CD4-positive, alpha-beta T cell (primary cell): ENCODE data around the gene EPB41L1. TPM values are rescaled to one million over a fixed set of nuclear protein-coding genes. Genes with fewer than 3 reads are reported as not detected.

ENCODE experiments used
- ATAC-seq: fragments of 200-7000 bp; cut with Tn5 transposase; one replicate; pipeline ENCODE4 v1.10.0; 2022; ENCODE audit warnings: mild to moderate bottlenecking; ENCODE audit not compliant: poor library complexity
- CTCF ChIA-PET: fragments of 350-600 bp; sonication (Branson Sonifier 250); formaldehyde crosslinking; loops from one replicate; lab custom pipeline; 2021; ENCODE audit warnings: antibody characterized with exemption, inconsistent platforms; lab: Charles Lee
- POLR2A ChIA-PET: fragments of 350-600 bp; sonication (Branson Sonifier 250); formaldehyde crosslinking; loops from one replicate; lab custom pipeline; 2021; ENCODE audit warnings: antibody characterized with exemption, inconsistent platforms; lab: Charles Lee
- DNase-seq, 14 experiments: peaks; one replicate each; pipeline ENCODE4 v3.0.0-alpha.2; 2013 to 2020; ENCODE audit warnings: mixed read lengths in 2 of 14
- H3K27ac ChIP-seq, 2 donors: one replicate each; pipeline versions ENCODE4 v1.5.1 to v1.7.0; 2013; ENCODE audit warnings: low read length in 2 of 2, low read depth in 1 of 2, mild to moderate bottlenecking in 1 of 2
- H3K27me3 ChIP-seq, 2 experiments: 1 replicate in 1 of 2; 2 replicates in 1 of 2; pipeline versions ENCODE4 v1.6.1 to v1.7.0; 2013; ENCODE audit warnings: low read length in 2 of 2, control low read depth in 1 of 2, mild to moderate bottlenecking in 1 of 2, moderate library complexity in 1 of 2; ENCODE audit not compliant: insufficient read depth in 2 of 2, control insufficient read depth in 1 of 2
- H3K36me3 ChIP-seq: one replicate; pipeline ENCODE4 v1.6.1; 2013; ENCODE audit warnings: low read length, control low read depth; ENCODE audit not compliant: insufficient read depth
- H3K4me1 ChIP-seq: one replicate; pipeline ENCODE4 v1.6.1; 2013; ENCODE audit warnings: low read length, control low read depth; ENCODE audit not compliant: insufficient read depth
- H3K4me3 ChIP-seq: one replicate; pipeline ENCODE4 v1.5.1; 2013; ENCODE audit warnings: mild to moderate bottlenecking, low read length, moderate library complexity
- H3K9me3 ChIP-seq, 2 experiments: 1 replicate in 1 of 2; 2 replicates in 1 of 2; pipeline versions ENCODE4 v1.6.1 to v1.7.0; 2013; ENCODE audit warnings: low read length in 2 of 2, mild to moderate bottlenecking in 2 of 2, control low read depth in 1 of 2, moderate library complexity in 1 of 2; ENCODE audit not compliant: control insufficient read depth in 1 of 2, insufficient read depth in 1 of 2
- H3K27ac Mint-ChIP-seq: one replicate; pipeline ENCODE4 v1.8.0; 2020; ENCODE audit warnings: mixed read lengths
- H3K27me3 Mint-ChIP-seq: one replicate; pipeline ENCODE4 v1.8.0; 2021; ENCODE audit warnings: mixed read lengths
- H3K36me3 Mint-ChIP-seq: one replicate; pipeline ENCODE4 v1.8.0; 2021; ENCODE audit warnings: low read depth, mixed read lengths
- H3K4me1 Mint-ChIP-seq: one replicate; pipeline ENCODE4 v1.8.0; 2021; ENCODE audit warnings: low read depth, mixed read lengths
- H3K4me3 Mint-ChIP-seq: one replicate; pipeline ENCODE4 v1.8.0; 2020; ENCODE audit warnings: mild to moderate bottlenecking, mixed read lengths
- H3K9me3 Mint-ChIP-seq: one replicate; pipeline ENCODE4 v1.8.0; 2020; ENCODE audit warnings: mixed read lengths
- intact Hi-C, 2 experiments: fragments of 100-400 bp; cut with DNase I in 1 of 2; cut with micrococcal nuclease in 1 of 2; formaldehyde crosslinking; loops; one replicate each; pipeline versions ENCODE4 v1.15.1 to v1.9.0; 2023 to 2025; cut with DNase I, micrococcal nuclease
- total RNA-seq, 174 experiments: library from RNA in 2 of 174; stranded (reverse) in 2 of 174; gene quantifications; one replicate each; pipeline ENCODE4 v1.2.3 and lab custom pipeline; 2021 to 2026
- TF ChIP-seq, protein P1 (sequence below): fragments of 200-600 bp; IDR thresholded peaks from one replicate; pipeline ENCODE4 v1.8.0; 2022; ENCODE audit warnings: antibody characterized with exemption, mild to moderate bottlenecking

EPB41L1 gene
- total RNA-seq, 2 experiments from 2014 or later: 0.19 to 0.25 TPM

DNA sequence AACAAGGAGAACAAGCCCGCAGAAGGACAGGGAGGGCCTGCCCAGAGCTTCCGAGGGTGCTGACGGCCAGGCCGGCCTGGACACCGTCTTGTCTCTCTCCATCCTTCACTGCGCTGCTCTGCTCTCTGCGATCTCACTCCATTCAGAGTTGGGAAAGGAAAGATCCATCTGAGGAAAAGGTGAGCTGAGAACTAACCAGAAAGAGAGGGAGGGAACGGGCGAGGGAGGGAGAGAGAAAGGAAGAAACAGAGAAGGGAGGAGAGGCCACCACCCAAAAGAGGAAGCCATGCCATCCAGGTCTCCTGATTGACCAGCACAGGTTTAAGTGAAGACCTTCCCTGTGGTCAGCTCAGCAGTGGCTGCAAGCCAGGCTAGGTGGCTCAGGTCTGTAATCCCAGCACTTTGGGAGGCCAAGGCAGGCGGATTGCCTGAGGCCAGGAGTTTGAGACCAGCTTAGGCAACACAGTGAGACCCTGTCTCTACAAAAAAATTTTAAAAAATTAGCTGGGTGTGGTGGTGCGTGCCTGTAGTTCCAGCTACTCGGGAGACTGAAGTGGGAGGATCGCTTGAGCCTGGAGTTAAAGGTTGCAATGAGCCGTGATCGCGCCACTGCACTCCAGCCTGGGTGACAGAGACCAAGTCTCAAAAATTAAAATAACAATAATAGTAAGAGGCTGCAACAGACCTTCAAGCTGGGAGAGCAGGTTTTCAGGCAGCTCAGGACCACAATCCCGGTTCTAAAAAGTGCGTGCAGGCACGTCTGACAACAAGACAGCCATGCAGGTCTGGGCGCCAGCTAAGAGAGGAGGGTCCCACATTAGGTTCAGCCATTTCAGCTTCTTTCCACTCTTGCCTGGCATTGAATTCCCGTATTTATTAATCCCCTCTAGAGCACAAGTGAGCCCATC lies 117.4 kb downstream of the EPB41L1 start:
- TF ChIP-seq, protein P1, sequence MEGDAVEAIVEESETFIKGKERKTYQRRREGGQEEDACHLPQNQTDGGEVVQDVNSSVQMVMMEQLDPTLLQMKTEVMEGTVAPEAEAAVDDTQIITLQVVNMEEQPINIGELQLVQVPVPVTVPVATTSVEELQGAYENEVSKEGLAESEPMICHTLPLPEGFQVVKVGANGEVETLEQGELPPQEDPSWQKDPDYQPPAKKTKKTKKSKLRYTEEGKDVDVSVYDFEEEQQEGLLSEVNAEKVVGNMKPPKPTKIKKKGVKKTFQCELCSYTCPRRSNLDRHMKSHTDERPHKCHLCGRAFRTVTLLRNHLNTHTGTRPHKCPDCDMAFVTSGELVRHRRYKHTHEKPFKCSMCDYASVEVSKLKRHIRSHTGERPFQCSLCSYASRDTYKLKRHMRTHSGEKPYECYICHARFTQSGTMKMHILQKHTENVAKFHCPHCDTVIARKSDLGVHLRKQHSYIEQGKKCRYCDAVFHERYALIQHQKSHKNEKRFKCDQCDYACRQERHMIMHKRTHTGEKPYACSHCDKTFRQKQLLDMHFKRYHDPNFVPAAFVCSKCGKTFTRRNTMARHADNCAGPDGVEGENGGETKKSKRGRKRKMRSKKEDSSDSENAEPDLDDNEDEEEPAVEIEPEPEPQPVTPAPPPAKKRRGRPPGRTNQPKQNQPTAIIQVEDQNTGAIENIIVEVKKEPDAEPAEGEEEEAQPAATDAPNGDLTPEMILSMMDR: no peak
- H3K4me1 Mint-ChIP-seq: no peaks in the 10 kb centered on the region
- intact Hi-C loops: no loop called here
- Histone ChIP-seq H3K9me3 (no peaks in the 10 kb centered on the region), H3K4me3 (no peak overlapping the region), H3K4me1 (no peaks in the 10 kb centered on the region), H3K36me3 (no peaks in the 10 kb centered on the region), H3K27me3 (no peaks in the 10 kb centered on the region), H3K27ac (no peak overlapping the region)
- ChIA-PET POLR2A (no interaction called here), CTCF (no interaction called here)
- DNase-seq (no peak), ATAC-seq (no peak)
- H3K36me3 Mint-ChIP-seq: no peaks in the 10 kb centered on the region
- H3K9me3 Mint-ChIP-seq: no peaks in the 10 kb centered on the region
- H3K27ac Mint-ChIP-seq: no peak overlapping the region
- H3K27me3 Mint-ChIP-seq: peaks cover 3% of the 10 kb centered on the region
- H3K4me3 Mint-ChIP-seq: no peak overlapping the region

DNA sequence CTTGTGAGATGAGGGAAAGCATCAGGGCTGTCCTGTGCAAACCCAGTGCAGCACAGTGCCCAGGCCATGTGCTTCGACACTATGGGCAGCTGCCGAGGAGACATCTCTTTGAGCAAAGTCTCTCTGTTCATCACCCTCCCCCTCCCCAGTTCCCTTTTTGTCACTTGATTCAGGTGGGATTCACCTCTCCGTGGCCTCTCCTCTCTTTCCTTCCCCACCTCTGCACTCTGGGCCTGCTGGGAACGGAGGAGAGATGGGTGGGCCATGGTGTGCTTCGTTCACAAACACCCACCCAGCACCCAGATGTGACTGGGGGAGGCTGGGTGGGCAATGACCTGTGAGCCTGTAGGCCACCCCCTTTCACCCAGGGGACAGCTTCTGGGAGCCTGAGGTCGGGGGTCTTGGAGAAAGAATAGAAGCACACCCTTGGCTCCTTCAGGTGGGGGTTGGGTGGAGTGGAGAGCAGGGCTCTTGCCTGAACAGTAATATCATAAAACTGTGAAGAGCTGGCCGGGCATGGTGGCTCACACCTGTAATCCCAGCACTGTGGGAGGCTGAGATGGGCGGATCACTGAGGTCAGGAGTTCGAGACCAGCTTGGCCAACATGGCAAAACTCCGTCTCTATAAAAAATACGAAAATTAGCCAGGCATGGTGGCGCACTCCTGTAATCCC lies 118.1 kb downstream of the EPB41L1 start:
- H3K36me3 Mint-ChIP-seq: no peaks in the 10 kb centered on the region
- H3K27ac ChIP-seq: no peak overlapping the region
- POLR2A ChIA-PET: no interaction called here
- H3K4me3 ChIP-seq: no peak overlapping the region
- ATAC-seq: no peak
- no peaks in the 10 kb centered on the region for H3K4me1 ChIP-seq
- no peak for DNase-seq
- no peak overlapping the region for H3K27ac Mint-ChIP-seq
- peaks cover 6% of the 10 kb centered on the region for H3K27me3 Mint-ChIP-seq
- no peaks in the 10 kb centered on the region for H3K36me3 ChIP-seq
- CTCF ChIA-PET: no interaction called here
- no peaks in the 10 kb centered on the region for H3K4me1 Mint-ChIP-seq
- no peaks in the 10 kb centered on the region for H3K9me3 Mint-ChIP-seq
- no peak overlapping the region for H3K4me3 Mint-ChIP-seq
- intact Hi-C loops: no loop called here
- H3K27me3 ChIP-seq: no peaks in the 10 kb centered on the region
- TF ChIP-seq, protein P1: no peak
- no peaks in the 10 kb centered on the region for H3K9me3 ChIP-seq

DNA sequence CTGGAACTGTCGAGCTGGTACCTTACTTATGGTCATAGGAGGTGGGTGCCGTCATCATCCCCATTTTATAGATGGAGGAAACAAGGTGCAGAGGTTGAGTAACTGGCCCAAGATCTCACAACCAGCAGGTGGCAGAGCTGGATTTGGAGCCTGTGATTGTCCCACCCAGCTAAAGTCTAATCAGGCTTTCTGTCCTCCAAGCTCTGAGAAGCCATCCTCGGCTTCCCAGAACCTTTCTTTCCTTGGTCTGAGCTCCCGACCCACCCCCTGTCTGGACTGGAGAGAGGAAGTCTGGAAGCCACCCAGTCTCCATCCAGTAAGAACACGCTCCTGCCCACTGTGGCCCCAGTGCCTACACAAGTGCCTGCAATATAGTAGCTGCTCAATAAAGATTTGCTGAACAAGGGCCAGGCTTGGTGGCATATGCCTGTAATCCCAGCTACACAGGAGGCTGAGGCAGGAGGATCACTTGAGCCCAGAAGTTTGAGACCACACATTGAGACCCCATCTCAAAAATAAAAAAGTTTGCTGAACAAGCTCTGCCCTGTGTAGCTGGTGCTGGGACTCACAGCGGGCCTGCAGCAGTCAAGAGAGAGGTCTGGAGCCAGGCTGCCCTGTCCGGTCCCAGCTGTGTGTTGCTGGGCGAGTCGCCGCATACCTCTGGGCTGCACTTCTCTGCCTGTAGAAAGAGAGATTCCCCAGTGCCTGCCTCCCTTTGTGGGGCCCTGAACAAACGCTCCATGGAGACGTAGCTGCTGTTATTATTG lies 119.1 kb downstream of the EPB41L1 start:
- POLR2A ChIA-PET: interaction anchor here (0.6 kb wide), 1 partner anchor 1256 kb away, joined by 3 read pairs; no protein-coding TSS in a partner anchor
- no peaks in the 10 kb centered on the region for H3K36me3 Mint-ChIP-seq
- DNase-seq (peak in 3 of 14 experiments; percentile 19 to 34 (median 24)), ATAC-seq (no peak)
- CTCF ChIA-PET: no interaction called here
- no peaks in the 10 kb centered on the region for H3K4me1 ChIP-seq
- peaks cover 6% of the 10 kb centered on the region for H3K27me3 Mint-ChIP-seq
- intact Hi-C loops: no loop called here
- H3K36me3 ChIP-seq: no peaks in the 10 kb centered on the region
- H3K9me3 Mint-ChIP-seq: no peaks in the 10 kb centered on the region
- no peaks in the 10 kb centered on the region for H3K9me3 ChIP-seq
- no peak overlapping the region for H3K27ac Mint-ChIP-seq
- no peak overlapping the region for H3K4me3 ChIP-seq
- H3K27me3 ChIP-seq: peaks cover 0 to 6% of the 10 kb centered on the region in 2 experiments
- TF ChIP-seq, protein P1: no peak
- H3K4me3 Mint-ChIP-seq: no peak overlapping the region
- no peak overlapping the region for H3K27ac ChIP-seq
- no peaks in the 10 kb centered on the region for H3K4me1 Mint-ChIP-seq
